Brain microvascular endothelial cell (primary cell): Measurements from ENCODE around the gene RAN.
A peak's percentile ranks its signal among the peaks of the same experiment; 100 is the strongest.

Experiments
- DNase-seq: peaks from one replicate; pipeline ENCODE4 v3.0.0-alpha.2; 2020
- H3K27ac ChIP-seq: fragments of 250-450 bp; sonication (Bioruptor Pico); 2 replicates; pipeline ENCODE4 v1.5.1; 2020; ENCODE audit warnings: mild to moderate bottlenecking, moderate library complexity
- H3K27me3 ChIP-seq: fragments of 250-450 bp; sonication (Bioruptor Pico); replicated peaks from 2 replicates; pipeline ENCODE4 v1.5.1; 2020; ENCODE audit warnings: mild to moderate bottlenecking
- H3K36me3 ChIP-seq: fragments of 250-450 bp; sonication (Bioruptor Pico); replicated peaks from 2 replicates; pipeline ENCODE4 v1.5.1; 2020; ENCODE audit warnings: mild to moderate bottlenecking
- H3K4me3 ChIP-seq: 2 replicates; pipeline ENCODE4 v1.5.1; 2011; ENCODE audit warnings: low read depth, mild to moderate bottlenecking, control low read depth, low read length, moderate library complexity
- in situ Hi-C: cut with HindIII; loops from 2 replicates; pipeline ENCODE4 v1.10.0; 2017; ENCODE audit warnings: low sequenced_read_pairs, low pct_ligation_motif_present
- TF ChIP-seq, protein P1 (sequence below): IDR thresholded peaks from 2 replicates; pipeline ENCODE4 v1.5.1; 2011; ENCODE audit warnings: low read depth, mild to moderate bottlenecking, moderate library complexity, low read length, control low read depth, inconsistent platforms; ENCODE audit errors: missing control alignments

RAN gene

DNA sequence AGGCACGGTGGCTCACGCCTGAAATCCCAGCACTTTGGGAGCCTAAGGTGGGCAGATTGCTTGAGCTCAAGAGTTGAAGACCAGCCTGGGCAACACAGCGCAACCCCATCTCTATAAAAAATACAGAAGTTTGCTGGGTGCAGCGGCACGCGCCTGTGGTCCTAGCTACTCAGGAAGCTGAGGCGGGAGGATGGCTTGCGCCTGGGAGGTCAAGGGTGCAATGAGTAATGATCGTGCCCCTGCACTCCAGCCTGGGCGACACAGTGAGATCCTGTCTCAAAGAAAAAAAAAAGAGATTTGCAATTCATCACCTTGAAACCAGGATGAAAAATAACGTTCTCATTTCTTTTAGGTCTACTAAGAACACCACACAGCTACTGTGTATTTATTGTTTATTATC is 36.9 kb upstream of the RAN start:
- Histone ChIP-seq H3K4me3 (no peak overlapping the region), H3K27me3 (no peaks in the 10 kb centered on the region), H3K36me3 (no peaks in the 10 kb centered on the region), H3K27ac (no peak overlapping the region)
- TF ChIP-seq, protein P1, sequence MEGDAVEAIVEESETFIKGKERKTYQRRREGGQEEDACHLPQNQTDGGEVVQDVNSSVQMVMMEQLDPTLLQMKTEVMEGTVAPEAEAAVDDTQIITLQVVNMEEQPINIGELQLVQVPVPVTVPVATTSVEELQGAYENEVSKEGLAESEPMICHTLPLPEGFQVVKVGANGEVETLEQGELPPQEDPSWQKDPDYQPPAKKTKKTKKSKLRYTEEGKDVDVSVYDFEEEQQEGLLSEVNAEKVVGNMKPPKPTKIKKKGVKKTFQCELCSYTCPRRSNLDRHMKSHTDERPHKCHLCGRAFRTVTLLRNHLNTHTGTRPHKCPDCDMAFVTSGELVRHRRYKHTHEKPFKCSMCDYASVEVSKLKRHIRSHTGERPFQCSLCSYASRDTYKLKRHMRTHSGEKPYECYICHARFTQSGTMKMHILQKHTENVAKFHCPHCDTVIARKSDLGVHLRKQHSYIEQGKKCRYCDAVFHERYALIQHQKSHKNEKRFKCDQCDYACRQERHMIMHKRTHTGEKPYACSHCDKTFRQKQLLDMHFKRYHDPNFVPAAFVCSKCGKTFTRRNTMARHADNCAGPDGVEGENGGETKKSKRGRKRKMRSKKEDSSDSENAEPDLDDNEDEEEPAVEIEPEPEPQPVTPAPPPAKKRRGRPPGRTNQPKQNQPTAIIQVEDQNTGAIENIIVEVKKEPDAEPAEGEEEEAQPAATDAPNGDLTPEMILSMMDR, result no peak
- in situ Hi-C loops, result no loop called here
- DNase-seq, result no peak

DNA sequence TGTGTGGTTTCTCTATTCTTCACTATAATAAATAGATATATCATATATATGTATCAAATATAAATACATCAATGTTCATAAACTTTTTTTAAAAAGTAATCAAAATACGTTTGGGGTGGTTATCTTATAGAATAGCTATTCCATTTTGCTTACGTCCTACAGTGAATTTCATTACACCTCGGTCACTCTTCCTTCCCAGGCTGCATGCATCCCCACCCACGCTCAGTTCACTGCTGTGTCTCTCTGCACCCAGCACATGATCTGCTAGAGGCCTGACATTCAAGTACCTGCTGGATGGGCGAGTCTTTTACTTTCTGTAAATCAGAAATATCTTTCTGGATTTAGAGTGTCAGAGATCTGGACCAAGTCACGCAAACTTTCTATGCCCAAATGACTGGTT is 36.4 kb upstream of the RAN start:
- Histone ChIP-seq H3K27ac (no peak overlapping the region), H3K36me3 (no peaks in the 10 kb centered on the region), H3K27me3 (no peaks in the 10 kb centered on the region), H3K4me3 (no peak overlapping the region)
- in situ Hi-C loops, result no loop called here
- TF ChIP-seq, protein P1, result no peak
- no peak for DNase-seq

DNA sequence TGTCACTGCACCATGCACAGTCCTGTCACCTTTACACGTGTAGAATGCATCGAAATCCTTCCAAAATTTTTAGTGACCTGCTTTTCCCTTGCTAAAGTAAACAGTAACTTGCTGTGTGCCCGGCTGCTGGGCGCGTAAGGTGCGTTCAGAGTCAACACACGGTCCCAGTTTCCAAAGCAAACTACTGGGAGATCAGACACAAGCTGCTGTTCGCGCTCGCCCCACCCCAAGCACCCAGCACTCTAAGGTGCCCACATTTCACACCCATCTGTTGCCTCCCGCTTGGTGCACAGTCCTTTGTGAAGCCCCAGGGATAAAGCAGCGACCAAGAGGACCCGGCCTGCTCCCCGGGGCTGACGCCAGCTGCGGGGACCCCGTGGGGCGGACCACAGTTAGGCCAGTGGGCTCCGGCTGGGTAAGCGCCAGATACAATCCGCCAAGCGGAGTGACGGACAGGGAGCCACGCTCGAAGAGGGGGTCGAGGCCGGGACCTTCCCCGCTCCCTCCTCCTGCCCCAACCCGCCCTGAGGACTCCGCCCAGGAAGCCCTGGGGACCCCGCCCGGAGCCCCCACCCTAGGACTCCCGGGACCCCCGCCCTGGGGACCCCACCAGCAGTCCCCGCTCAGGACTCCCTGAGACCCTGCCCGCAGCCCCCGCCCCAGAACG is 33.4 kb upstream of the RAN start:
- Histone ChIP-seq H3K4me3 (peak overlapping the region; percentile 79), H3K27me3 (no peaks in the 10 kb centered on the region), H3K36me3 (no peaks in the 10 kb centered on the region), H3K27ac (peak overlapping the region; percentile 55)
- in situ Hi-C loops, result no loop called here
- TF ChIP-seq, protein P1, result no peak
- peak; percentile 13 for DNase-seq

DNA sequence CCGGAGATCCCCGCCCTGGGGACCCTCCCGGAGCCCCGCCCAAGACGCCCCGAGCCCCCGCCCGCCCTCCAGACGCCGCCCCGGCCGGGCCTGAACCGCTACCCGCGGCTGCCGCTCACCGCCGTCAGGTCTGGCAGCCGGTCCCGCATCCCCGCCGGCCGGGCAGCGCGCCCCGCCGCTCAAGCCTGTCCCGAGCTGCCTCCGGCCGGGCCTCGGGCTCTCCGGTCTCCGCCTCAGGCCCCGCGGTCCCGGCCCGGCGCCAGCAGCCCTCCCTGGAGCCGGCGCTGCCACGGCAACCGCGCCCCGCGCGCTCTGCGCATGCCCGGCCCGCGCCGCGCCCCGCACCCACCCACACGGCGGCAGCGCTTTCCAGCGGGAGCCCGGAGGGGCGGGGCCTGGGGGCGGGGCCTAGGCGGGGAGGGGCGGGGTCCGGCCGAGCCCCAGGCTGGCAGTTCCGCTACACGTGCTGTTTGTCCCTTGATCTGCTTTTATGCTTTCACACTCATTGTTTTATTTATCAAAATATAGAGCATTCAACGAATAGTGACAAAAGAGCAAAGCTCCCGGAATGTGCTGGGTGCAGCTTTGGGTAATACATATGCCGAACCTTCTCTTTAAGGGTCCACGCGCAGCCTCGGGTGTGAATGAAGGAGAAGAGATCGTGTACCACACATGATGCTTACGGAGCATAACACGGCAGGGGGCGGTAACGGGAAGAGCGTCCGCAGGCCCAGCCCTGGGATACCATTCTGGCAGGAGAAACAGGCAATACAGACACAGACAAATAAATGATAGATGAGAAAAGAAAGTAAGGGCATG is 32.7 kb upstream of the RAN start, which contains the start of gene STX2:
STX2 (minus strand) TSS at position 300 of the 819 bp plus-strand sequence; CDS start at position 149, 151 bp downstream.
- peak within 1 kb of the TSS; percentile 55 for H3K27ac ChIP-seq
- in situ Hi-C loops, result no loop called here
- no peaks in the 10 kb centered on the region for H3K36me3 ChIP-seq
- peak within 1 kb of the TSS; percentile 79 for H3K4me3 ChIP-seq
- DNase-seq, result peak; percentile 70
- H3K27me3 ChIP-seq, result no peaks in the 10 kb centered on the region
- TF ChIP-seq, protein P1, result peak; percentile 60

DNA sequence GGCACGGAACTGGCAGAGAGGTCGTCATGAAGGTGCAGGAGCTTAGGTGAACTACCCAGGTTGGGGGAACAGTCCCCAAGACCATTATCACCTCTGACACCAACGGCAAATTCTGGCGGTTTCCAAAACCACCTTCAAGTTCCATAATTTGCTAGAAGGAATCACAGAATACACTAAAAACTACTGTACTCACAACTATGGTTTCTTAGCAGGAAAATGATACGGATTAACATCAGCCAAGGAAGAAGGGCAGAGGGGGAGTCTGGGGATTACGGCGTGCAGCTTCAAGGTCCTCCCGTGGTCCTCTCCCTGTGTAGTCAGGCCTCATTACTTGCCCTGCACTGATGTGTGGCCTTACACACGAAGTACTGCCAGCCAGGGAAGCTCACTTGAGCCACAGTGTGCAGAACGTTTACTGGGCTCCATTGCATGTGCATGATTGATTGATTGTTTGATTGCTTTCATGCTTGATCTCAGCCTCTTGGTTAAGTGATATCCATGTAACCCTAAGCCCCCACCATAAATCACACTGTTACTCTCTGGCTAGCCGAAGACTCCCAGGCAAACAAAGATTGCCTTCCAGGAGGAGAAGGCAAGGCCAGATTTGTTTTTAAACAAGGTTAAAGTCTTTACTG is 32.0 kb upstream of the RAN start:
- TF ChIP-seq, protein P1, result no peak
- no peak for DNase-seq
- H3K4me3 ChIP-seq, result peak overlapping the region; percentile 54
- H3K27me3 ChIP-seq, result no peaks in the 10 kb centered on the region
- H3K27ac ChIP-seq, result no peak overlapping the region
- H3K36me3 ChIP-seq, result no peaks in the 10 kb centered on the region
- in situ Hi-C loops, result no loop called here
